ENCODE data around the gene TBL1X.

DNA sequence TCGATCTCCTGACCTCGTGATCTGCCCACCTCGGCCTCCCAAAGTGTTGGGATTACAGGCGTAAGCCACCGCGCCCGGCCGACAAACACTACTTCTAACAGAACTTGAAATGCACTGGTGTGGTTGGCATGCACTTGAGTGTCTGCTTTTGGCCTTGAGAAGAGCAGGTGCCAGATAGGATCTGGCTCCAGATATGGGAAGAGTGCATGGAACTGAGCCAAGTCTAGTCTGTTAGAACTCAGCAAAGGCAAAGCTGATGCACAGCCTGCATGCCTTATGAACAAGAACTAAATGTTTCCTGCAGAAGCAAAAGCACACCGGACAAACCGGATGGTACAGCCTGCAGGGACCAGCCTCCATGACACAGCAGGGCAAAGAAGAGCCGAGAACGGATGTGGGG lies 35.1 kb upstream of the TBL1X start:
- TF ChIP-seq, protein P1, sequence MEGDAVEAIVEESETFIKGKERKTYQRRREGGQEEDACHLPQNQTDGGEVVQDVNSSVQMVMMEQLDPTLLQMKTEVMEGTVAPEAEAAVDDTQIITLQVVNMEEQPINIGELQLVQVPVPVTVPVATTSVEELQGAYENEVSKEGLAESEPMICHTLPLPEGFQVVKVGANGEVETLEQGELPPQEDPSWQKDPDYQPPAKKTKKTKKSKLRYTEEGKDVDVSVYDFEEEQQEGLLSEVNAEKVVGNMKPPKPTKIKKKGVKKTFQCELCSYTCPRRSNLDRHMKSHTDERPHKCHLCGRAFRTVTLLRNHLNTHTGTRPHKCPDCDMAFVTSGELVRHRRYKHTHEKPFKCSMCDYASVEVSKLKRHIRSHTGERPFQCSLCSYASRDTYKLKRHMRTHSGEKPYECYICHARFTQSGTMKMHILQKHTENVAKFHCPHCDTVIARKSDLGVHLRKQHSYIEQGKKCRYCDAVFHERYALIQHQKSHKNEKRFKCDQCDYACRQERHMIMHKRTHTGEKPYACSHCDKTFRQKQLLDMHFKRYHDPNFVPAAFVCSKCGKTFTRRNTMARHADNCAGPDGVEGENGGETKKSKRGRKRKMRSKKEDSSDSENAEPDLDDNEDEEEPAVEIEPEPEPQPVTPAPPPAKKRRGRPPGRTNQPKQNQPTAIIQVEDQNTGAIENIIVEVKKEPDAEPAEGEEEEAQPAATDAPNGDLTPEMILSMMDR (IDR thresholded peaks at IDR 0.05), result no peak
- no peak for TF ChIP-seq POLR2A (IDR thresholded peaks at IDR 0.05; ENCODE audit: low read depth)

Measured in esophagus muscularis mucosa (tissue), 3 donors.